NCI-H526 (cell line): ENCODE results near the gene SLC25A45.

Experiments
- DNase-seq, 2 experiments: peaks; one replicate each; lab custom pipeline; 2025; lab: John Stamatoyannopoulos, UW

Gene SLC25A45

GRCh38 chr11:65404638-65405339, 22.3 kb upstream of the SLC25A45 start:
- DNase-seq = no peak

GRCh38 chr11:65404210-65404609, 21.8 kb upstream of the SLC25A45 start:
- DNase-seq = no peak

GRCh38 chr11:65403607-65404121, 21.2 kb upstream of the SLC25A45 start:
- no peak for DNase-seq

GRCh38 chr11:65402790-65403189, 20.3 kb upstream of the SLC25A45 start:
- DNase-seq = no peak

- no peak for DNase-seq
Observed at GRCh38 chr11:65401803-65402248, 19.4 kb upstream of the SLC25A45 start.

- DNase-seq = no peak
Observed at GRCh38 chr11:65401073-65401802, 18.8 kb upstream of the SLC25A45 start.

GRCh38 chr11:65400307-65401072, 18.0 kb upstream of the SLC25A45 start:
- DNase-seq = no peak

GRCh38 chr11:65399845-65400244, 17.4 kb upstream of the SLC25A45 start:
- DNase-seq = no peak

GRCh38 chr11:65399249-65399648, 16.8 kb upstream of the SLC25A45 start:
- DNase-seq = no peak

- DNase-seq = no peak
Observed at GRCh38 chr11:65398362-65398910, 16.0 kb upstream of the SLC25A45 start.

GRCh38 chr11:65396769-65397745, 14.6 kb upstream of the SLC25A45 start:
- DNase-seq = no peak

GRCh38 chr11:65395961-65396530, 13.6 kb upstream of the SLC25A45 start:
- DNase-seq = no peak

GRCh38 chr11:65394125-65394536, 11.7 kb upstream of the SLC25A45 start:
- no peak for DNase-seq

GRCh38 chr11:65393513-65394079, 11.2 kb upstream of the SLC25A45 start:
- DNase-seq = no peak

GRCh38 chr11:65392899-65393298, 10.5 kb upstream of the SLC25A45 start:
- DNase-seq = no peak

- no peak for DNase-seq
Observed at GRCh38 chr11:65392186-65392829, 9.9 kb upstream of the SLC25A45 start.

- DNase-seq = no peak
Observed at GRCh38 chr11:65390996-65391395, 8.6 kb upstream of the SLC25A45 start.

- no peak for DNase-seq
Observed at GRCh38 chr11:65390099-65390941, 7.9 kb upstream of the SLC25A45 start.
